Measurements from ENCODE around the gene SIRT2.
"Not testable (repeated sequence)": the region's sequence is repeated elsewhere in the genome, so short reads cannot be mapped to it uniquely, and the experiment has no call there.

The SIRT2 gene

DNA sequence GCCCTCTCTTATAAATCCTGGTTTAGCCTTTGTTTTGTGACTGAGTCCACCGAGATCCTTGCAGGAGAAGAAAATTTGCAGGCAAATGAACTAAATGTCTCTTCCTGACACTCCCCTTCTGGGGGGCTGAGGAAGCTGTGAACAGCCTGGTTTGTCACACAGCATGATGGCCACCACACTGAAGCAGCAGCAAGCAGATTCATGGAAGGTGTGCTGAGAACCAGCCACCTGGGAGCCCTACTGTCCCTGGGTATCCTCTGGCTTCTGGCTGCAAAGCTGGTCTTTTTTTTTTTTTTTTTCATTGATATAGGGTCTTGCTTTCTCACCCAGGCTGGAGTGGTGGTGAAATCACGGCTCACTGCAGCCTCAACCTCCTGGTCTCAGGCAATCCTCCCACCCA lies 42.6 kb upstream of the SIRT2 start:
- in situ Hi-C loops (cut with MboI; ENCODE audit: low sequenced_read_pairs, unreplicated experiment) = no loop called here
- DNase-seq (ENCODE audit: low spot score) = no peak
- TF ChIP-seq, protein P1, sequence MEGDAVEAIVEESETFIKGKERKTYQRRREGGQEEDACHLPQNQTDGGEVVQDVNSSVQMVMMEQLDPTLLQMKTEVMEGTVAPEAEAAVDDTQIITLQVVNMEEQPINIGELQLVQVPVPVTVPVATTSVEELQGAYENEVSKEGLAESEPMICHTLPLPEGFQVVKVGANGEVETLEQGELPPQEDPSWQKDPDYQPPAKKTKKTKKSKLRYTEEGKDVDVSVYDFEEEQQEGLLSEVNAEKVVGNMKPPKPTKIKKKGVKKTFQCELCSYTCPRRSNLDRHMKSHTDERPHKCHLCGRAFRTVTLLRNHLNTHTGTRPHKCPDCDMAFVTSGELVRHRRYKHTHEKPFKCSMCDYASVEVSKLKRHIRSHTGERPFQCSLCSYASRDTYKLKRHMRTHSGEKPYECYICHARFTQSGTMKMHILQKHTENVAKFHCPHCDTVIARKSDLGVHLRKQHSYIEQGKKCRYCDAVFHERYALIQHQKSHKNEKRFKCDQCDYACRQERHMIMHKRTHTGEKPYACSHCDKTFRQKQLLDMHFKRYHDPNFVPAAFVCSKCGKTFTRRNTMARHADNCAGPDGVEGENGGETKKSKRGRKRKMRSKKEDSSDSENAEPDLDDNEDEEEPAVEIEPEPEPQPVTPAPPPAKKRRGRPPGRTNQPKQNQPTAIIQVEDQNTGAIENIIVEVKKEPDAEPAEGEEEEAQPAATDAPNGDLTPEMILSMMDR (IDR thresholded peaks at IDR 0.05; ENCODE audit: borderline replicate concordance, control extremely low read depth, extremely low read depth, insufficient read depth, missing control alignments) = no peak

DNA sequence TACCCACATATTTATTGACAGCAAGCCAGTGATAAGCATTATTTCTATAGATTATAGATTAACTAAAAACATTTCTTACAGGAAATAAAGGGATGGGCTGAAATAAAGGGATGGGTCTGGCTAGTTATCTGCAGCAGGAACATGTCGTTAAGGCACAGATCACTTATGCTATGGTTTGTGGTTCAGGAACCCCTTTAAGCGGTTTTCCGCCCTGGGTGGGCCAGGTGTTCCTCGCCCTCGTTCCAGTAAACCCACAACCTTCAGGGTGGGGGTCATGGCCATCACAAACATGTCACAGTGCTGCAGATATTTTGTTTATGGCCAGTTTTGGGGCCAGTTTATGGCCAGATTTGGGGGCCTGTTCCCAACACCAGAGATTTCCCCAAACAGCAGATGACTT lies 42.0 kb upstream of the SIRT2 start:
- in situ Hi-C loops (cut with MboI; ENCODE audit: low sequenced_read_pairs, unreplicated experiment); DNase-seq (ENCODE audit: low spot score): not testable (repeated sequence)

DNA sequence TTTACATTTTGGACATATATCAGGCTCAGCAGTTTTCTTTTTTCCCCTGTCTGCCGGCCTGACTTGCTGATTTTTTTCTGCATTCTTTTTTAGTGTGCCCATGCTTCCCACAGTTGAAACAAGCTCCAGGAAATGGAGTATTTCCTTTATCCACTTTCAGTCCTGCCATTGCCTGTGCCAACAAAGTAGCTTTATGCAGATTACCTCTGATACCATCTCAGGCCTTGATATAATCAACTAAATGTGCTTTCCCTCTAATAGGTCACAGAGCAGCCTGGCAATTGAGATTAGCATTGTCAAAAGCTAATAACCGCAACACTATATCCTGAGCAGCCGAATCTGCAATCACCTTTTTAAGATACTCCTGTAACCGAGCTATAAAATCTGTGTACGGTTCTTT lies 40.5 kb upstream of the SIRT2 start:
- in situ Hi-C loops (cut with MboI; ENCODE audit: low sequenced_read_pairs, unreplicated experiment) = no loop called here
- TF ChIP-seq, protein P1 (IDR thresholded peaks at IDR 0.05; ENCODE audit: borderline replicate concordance, control extremely low read depth, extremely low read depth, insufficient read depth, missing control alignments) = no peak
- DNase-seq (ENCODE audit: low spot score) = no peak

DNA sequence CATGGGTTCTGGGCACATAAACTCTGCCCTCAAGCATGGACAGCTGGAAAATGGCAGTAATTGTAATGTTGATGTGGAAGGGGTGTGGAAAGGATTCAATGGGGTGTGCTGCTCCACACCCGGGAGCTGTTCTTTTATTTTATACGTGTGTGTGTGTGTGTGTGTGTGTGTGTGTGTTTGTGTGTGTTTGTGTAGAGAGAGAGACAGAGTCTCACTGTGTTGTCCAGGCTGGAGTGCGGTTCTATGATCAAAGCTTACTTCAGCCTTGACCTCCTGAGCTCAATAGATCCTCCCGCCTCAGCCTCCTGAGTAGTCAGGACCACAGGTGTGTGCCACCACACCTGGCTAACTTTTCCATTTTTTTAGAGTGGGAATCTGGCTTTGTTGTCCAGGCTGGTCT lies 34.1 kb upstream of the SIRT2 start:
- no peak for DNase-seq (ENCODE audit: low spot score)
- in situ Hi-C loops (cut with MboI; ENCODE audit: low sequenced_read_pairs, unreplicated experiment) = no loop called here
- TF ChIP-seq, protein P1 (IDR thresholded peaks at IDR 0.05; ENCODE audit: borderline replicate concordance, control extremely low read depth, extremely low read depth, insufficient read depth, missing control alignments) = no peak

DNA sequence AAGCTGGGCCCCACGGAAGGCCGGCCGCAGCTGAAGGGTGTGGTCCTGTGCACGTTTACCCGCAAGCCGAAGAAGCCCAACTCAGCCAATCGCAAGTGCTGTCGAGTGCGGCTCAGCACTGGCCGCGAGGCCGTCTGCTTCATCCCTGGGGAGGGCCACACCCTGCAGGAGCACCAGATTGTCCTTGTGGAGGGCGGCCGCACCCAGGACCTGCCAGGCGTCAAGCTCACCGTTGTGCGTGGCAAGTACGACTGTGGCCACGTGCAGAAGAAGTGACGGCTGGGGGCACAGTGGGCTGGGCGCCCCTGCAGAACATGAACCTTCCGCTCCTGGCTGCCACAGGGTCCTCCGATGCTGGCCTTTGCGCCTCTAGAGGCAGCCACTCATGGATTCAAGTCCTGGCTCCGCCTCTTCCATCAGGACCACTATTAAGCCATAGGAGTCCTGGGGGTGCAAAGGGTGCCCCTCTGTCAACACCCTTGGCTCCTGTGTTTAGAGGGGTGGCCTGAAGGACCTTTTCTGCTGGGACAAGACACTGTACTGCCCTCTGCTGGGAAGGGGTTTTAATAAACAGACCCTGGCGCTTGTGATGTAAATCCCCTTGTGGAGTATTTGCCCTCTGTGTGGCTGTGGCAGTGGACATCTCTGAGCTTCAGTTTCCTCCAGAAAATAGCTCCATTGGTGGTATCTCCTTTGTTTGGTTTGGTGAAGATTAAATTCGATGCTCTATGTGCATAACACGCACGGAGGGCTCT lies 33.2 kb upstream of the SIRT2 start:
- no peak for DNase-seq (ENCODE audit: low spot score)
- TF ChIP-seq, protein P1 (IDR thresholded peaks at IDR 0.05; ENCODE audit: borderline replicate concordance, control extremely low read depth, extremely low read depth, insufficient read depth, missing control alignments) = peak; percentile 16
- in situ Hi-C loops (cut with MboI; ENCODE audit: low sequenced_read_pairs, unreplicated experiment) = no loop called here

DNA sequence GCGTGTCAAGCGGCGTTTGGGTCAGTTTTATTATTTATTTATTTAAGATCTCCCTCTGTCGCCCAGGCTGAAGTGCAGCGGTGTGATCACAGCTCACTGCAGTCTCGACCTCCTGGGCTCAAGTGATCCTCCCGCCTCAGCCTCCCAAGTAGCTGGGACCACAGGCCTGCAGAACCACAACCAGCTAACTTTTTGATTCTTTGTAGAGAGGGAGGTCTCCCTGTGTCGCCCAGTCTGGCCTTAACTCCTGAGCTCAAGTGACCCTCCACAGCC lies 32.0 kb upstream of the SIRT2 start:
- in situ Hi-C loops (cut with MboI; ENCODE audit: low sequenced_read_pairs, unreplicated experiment) = no loop called here
- TF ChIP-seq, protein P1 (IDR thresholded peaks at IDR 0.05; ENCODE audit: borderline replicate concordance, control extremely low read depth, extremely low read depth, insufficient read depth, missing control alignments) = no peak
- no peak for DNase-seq (ENCODE audit: low spot score)

DNA sequence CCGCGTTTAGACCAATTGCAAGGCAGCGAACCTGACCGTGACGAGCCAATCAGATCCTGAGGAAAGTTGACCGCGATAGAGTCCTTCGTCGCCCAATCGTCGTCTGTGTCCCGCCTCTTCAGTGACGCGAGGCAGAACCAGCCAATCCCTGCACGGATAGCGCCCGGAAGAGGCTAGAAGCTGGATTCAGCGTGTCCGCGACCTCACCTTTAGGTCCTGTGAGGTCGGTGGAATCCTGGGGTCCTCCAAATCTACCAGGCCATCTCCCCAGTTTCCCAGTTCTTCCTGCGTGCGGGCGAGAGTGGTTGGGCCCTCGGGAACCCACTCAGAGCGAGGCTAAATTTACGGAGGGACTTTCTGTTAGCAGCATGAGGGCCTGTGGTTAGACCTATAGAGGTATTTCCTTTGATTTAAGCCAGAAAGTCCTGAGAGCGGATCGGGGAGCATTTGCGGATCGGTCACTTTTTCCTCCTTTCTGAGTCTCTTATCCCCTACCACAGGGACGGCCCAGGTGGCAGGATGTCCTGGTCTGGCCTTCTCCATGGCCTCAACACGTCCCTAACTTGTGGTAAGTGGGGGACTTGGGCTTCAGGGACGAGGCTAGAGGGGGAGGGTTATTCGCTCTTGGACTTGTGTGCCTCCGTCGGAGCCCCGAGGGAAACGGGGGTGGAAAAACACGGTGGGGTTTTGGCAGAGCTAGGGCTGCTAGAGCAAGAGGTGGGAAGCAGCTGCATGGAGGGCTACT lies 31.5 kb upstream of the SIRT2 start, which contains the start of gene MRPS12:
TSS of gene MRPS12 (plus strand) at position 169 of the 745 bp plus-strand sequence. CDS start at position 520, 351 bp downstream.
- TF ChIP-seq, protein P1 (IDR thresholded peaks at IDR 0.05; ENCODE audit: borderline replicate concordance, control extremely low read depth, extremely low read depth, insufficient read depth, missing control alignments) = no peak
- peak; percentile 99 for DNase-seq (ENCODE audit: low spot score)
- in situ Hi-C loops (cut with MboI; ENCODE audit: low sequenced_read_pairs, unreplicated experiment) = no loop called here

Measured in GM13976 (cell line).